Esophagus squamous epithelium (tissue), 5 donors: ENCODE data around the gene LAMA3. TPM values are rescaled to one million over a fixed set of nuclear protein-coding genes. Genes with fewer than 3 reads are reported as not detected.

Experiments
- DNase-seq: peaks from one replicate; lab custom pipeline; 2025; lab: John Stamatoyannopoulos, UW
- H3K27ac ChIP-seq, 4 donors: fragments of 200-600 bp; sonication (generic); one replicate each; pipeline ENCODE4 v1.5.1; 2016 to 2019; ENCODE audit warnings: mild to moderate bottlenecking in 1 of 4
- H3K27me3 ChIP-seq, 4 donors: fragments of 200-600 bp; sonication (generic); 1 replicate in 3 of 4; 2 replicates in 1 of 4; pipeline versions ENCODE4 v1.5.1 to v1.6.0; 2017 to 2021; ENCODE audit warnings: antibody characterized with exemption in 1 of 4
- H3K36me3 ChIP-seq, 3 donors: fragments of 200-600 bp; sonication (generic); one replicate each; pipeline ENCODE4 v1.5.1; 2016 to 2019
- H3K4me1 ChIP-seq, 3 donors: fragments of 200-600 bp; sonication (generic); one replicate each; pipeline ENCODE4 v1.5.1; 2017 to 2019
- H3K4me3 ChIP-seq, 4 donors: fragments of 200-600 bp; sonication (generic); 1 replicate in 3 of 4; 2 replicates in 1 of 4; pipeline ENCODE4 v1.5.1; 2016 to 2019; ENCODE audit warnings: mild to moderate bottlenecking in 2 of 4, moderate library complexity in 1 of 4
- H3K9me3 ChIP-seq, 3 donors: fragments of 200-600 bp; sonication (generic); one replicate each; pipeline ENCODE4 v1.5.1; 2016 to 2019
- POLR2A ChIP-seq, 4 donors: fragments of 450-650 bp; IDR thresholded peaks; one replicate each; pipeline ENCODE4 v1.6.1; 2017; ENCODE audit warnings: antibody characterized with exemption in 4 of 4, mild to moderate bottlenecking in 4 of 4, moderate library complexity in 3 of 4
- WGBS, 2 donors: methylation state at CpG; one replicate each; pipeline ENCODE4 v1.1.5; 2018; 5-methylcytosine and 5-hydroxymethylcytosine counted together
- intact Hi-C: fragments of 100-400 bp; cut with DNase I; formaldehyde crosslinking; loops from one replicate; pipeline ENCODE4 v1.15.0; 2022
- total RNA-seq, 4 donors: library from RNA; depleted of rRNA; stranded (reverse); fragments of >200 nt; gene quantifications; one replicate each; pipeline ENCODE4 v1.1.0, GENCODE V29; 2016
- TF ChIP-seq, protein P1 (sequence below), 6 experiments: fragments of 450-650 bp in 4 of 6; fragments of 200-600 bp in 2 of 6; sonication (generic) in 2 of 6; IDR thresholded peaks; one replicate each; pipeline ENCODE4 v1.5.1; 2016 to 2019; ENCODE audit warnings: antibody characterized with exemption in 6 of 6, mild to moderate bottlenecking in 4 of 6, moderate library complexity in 4 of 6
- donor health status: DM: yes; HTN: yes; CAD: no.

LAMA3 gene
- total RNA-seq, 4 donors from 2014 or later = 28.7 to 81.3 (median 44.8) TPM

DNA sequence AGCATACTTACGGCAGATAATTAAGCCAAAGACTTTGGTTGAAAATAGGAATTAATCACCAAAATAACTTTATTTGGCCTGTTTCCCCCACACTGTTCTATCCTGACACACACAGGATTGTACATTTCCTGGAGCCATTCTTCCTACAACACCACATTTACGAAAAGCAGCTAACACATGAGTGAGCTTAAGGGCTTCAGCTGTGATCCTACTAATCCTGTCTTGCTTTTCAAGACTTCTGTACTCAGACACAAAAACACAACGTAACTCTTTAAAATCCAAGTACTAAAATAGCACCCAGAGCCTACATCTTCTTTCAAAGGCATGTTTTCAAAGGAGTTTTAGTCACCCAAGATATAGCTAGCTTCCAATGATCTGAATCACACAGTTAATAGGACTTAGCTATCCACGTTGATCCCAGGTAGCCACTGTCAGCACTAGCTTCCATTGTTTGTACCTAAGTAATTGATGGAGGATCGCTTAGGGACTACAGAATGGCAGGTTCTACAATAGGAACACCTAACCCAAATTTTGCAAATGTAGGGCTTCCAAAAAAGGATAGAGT is 282.5 kb downstream of the LAMA3 start:
- 51 to 53% methylated on average over 5 of the region's 5 CpGs for WGBS, 2 donors
- intact Hi-C loops = no loop called here
- H3K27ac ChIP-seq = peak overlapping the region; percentile 23 to 75 (median 64)
- no peak for TF ChIP-seq POLR2A (IDR thresholded peaks at IDR 0.05)
- DNase-seq = no peak
- H3K27me3 ChIP-seq = no peaks in the 10 kb centered on the region
- peaks cover 0 to 25% (median 8%) of the 10 kb centered on the region in 3 donors for H3K4me1 ChIP-seq
- no peak overlapping the region for H3K4me3 ChIP-seq
- no peaks in the 10 kb centered on the region for H3K36me3 ChIP-seq
- no peaks in the 10 kb centered on the region for H3K9me3 ChIP-seq

GRCh38 chr18:23972453-23972852 is 283.2 kb downstream of the LAMA3 start:
- Histone ChIP-seq H3K4me1 (peaks cover 0 to 24% (median 8%) of the 10 kb centered on the region in 3 donors), H3K36me3 (no peaks in the 10 kb centered on the region), H3K9me3 (no peaks in the 10 kb centered on the region), H3K4me3 (no peak overlapping the region), H3K27ac (peak overlapping the region in 3 of 4 donors; percentile 63 to 75 (median 64)), H3K27me3 (no peaks in the 10 kb centered on the region)
- intact Hi-C loops = no loop called here
- TF ChIP-seq POLR2A (IDR thresholded peaks at IDR 0.05) = no peak
- TF ChIP-seq, protein P1, sequence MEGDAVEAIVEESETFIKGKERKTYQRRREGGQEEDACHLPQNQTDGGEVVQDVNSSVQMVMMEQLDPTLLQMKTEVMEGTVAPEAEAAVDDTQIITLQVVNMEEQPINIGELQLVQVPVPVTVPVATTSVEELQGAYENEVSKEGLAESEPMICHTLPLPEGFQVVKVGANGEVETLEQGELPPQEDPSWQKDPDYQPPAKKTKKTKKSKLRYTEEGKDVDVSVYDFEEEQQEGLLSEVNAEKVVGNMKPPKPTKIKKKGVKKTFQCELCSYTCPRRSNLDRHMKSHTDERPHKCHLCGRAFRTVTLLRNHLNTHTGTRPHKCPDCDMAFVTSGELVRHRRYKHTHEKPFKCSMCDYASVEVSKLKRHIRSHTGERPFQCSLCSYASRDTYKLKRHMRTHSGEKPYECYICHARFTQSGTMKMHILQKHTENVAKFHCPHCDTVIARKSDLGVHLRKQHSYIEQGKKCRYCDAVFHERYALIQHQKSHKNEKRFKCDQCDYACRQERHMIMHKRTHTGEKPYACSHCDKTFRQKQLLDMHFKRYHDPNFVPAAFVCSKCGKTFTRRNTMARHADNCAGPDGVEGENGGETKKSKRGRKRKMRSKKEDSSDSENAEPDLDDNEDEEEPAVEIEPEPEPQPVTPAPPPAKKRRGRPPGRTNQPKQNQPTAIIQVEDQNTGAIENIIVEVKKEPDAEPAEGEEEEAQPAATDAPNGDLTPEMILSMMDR (IDR thresholded peaks at IDR 0.05) = no peak
- no peak for DNase-seq
- 29 to 43% methylated on average over 6 of the region's 6 CpGs for WGBS, 2 donors

DNA sequence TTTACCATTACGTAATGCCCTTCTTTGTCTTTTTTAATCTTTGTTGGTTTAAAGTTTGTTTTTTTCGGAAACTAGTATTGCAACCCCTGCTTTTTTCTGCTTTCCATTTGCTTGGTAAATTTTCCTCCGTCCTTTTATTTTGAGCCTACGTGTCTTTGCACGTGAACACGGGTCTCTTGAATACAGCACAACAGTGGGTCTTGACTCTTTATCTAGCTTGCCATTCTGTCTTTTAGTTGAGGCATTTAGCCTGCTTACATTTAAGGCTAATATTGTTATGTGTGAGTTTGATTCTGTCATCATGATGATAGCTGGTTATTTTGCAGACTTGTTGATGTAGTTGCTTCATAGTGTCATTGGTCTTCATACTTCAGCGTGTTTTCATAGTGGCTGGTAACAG is 287.9 kb downstream of the LAMA3 start:
- H3K36me3 ChIP-seq = no peaks in the 10 kb centered on the region
- no peak overlapping the region for H3K27ac ChIP-seq
- no peak for TF ChIP-seq POLR2A (IDR thresholded peaks at IDR 0.05)
- TF ChIP-seq, protein P1 (IDR thresholded peaks at IDR 0.05) = no peak
- no peak for DNase-seq
- no peaks in the 10 kb centered on the region for H3K9me3 ChIP-seq
- H3K27me3 ChIP-seq = no peaks in the 10 kb centered on the region
- H3K4me3 ChIP-seq = no peak overlapping the region
- H3K4me1 ChIP-seq = peaks cover 0 to 23% (median 5%) of the 10 kb centered on the region in 3 donors
- intact Hi-C loops = no loop called here
- WGBS, 2 donors = 94% methylated on average over 6 to 7 of the region's 7 CpGs

GRCh38 chr18:23977719-23978483 is 288.6 kb downstream of the LAMA3 start:
- H3K4me3 ChIP-seq = no peak overlapping the region

GRCh38 chr18:23981369-23981980 is 292.2 kb downstream of the LAMA3 start:
- no peak for TF ChIP-seq POLR2A (IDR thresholded peaks at IDR 0.05)
- TF ChIP-seq, protein P1 (IDR thresholded peaks at IDR 0.05) = no peak
- Histone ChIP-seq H3K27ac (peak overlapping the region in 3 of 4 donors; percentile 56 to 83 (median 77)), H3K9me3 (no peaks in the 10 kb centered on the region), H3K4me1 (peaks cover 0 to 19% (median 9%) of the 10 kb centered on the region in 3 donors), H3K36me3 (no peaks in the 10 kb centered on the region), H3K27me3 (no peaks in the 10 kb centered on the region), H3K4me3 (no peak overlapping the region)
- intact Hi-C loops = no loop called here
- no peak for DNase-seq
- 50 to 64% methylated on average over 2 to 7 of the region's 8 CpGs for WGBS, 2 donors

More at GRCh38 chr18:23977719-23978483, 288.6 kb downstream of the LAMA3 start:
- TF ChIP-seq, protein P1 (IDR thresholded peaks at IDR 0.05) = no peak
- no peak for TF ChIP-seq POLR2A (IDR thresholded peaks at IDR 0.05)
- Histone ChIP-seq H3K9me3 (no peaks in the 10 kb centered on the region), H3K36me3 (no peaks in the 10 kb centered on the region), H3K27me3 (no peaks in the 10 kb centered on the region), H3K4me1 (peaks cover 0 to 19% (median 9%) of the 10 kb centered on the region in 3 donors), H3K27ac (no peak overlapping the region)
- DNase-seq = no peak
- intact Hi-C loops = no loop called here
- 50 to 57% methylated on average over 1 of the region's 1 CpG for WGBS, 2 donors
